Vagina (tissue), 2 donors: Measurements from ENCODE around the gene PLEK2.

Experiments
- POLR2A ChIP-seq, 2 donors: fragments of 450-650 bp; IDR thresholded peaks; one replicate each; pipeline ENCODE4 v1.6.1; 2017; ENCODE audit warnings: antibody characterized with exemption in 2 of 2, mild to moderate bottlenecking in 2 of 2, moderate library complexity in 2 of 2
- POLR2AphosphoS5 ChIP-seq, 2 donors: sonication (generic); formaldehyde crosslinking; IDR thresholded peaks; one replicate each; pipeline ENCODE4 v1.9.0; 2017; ENCODE audit warnings: antibody characterized with exemption in 2 of 2, mild to moderate bottlenecking in 2 of 2, low read depth in 1 of 2; ENCODE audit not compliant: insufficient read depth in 1 of 2
- TF ChIP-seq, protein P1 (sequence below), 3 experiments: fragments of 450-650 bp in 2 of 3; fragments of 200-600 bp in 1 of 3; sonication (generic) in 1 of 3; IDR thresholded peaks; one replicate each; pipeline ENCODE4 v1.5.1; 2017 to 2019; ENCODE audit warnings: antibody characterized with exemption in 3 of 3, mild to moderate bottlenecking in 2 of 3, moderate library complexity in 2 of 3

DNA sequence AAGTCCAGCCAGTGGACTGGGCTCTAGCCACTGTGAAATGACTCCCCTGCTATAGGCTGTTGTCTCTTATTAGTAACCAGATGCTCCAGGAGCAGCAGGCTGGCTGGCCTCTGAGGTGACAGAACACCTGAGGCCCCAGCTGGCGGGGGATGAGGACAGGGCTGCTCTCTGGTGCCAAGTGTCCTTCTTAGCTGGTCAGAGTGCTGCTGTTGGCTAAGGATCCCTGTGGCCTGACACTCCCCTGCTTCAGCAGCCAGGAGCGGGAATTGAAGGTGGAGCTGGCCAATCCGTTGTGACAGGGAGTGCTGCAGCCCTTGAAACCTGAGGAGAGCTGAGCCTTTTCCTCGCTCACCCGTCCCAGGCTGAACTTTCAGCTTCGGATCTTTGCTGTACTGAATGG lies 45.8 kb upstream of the PLEK2 start:
- TF ChIP-seq, protein P1, sequence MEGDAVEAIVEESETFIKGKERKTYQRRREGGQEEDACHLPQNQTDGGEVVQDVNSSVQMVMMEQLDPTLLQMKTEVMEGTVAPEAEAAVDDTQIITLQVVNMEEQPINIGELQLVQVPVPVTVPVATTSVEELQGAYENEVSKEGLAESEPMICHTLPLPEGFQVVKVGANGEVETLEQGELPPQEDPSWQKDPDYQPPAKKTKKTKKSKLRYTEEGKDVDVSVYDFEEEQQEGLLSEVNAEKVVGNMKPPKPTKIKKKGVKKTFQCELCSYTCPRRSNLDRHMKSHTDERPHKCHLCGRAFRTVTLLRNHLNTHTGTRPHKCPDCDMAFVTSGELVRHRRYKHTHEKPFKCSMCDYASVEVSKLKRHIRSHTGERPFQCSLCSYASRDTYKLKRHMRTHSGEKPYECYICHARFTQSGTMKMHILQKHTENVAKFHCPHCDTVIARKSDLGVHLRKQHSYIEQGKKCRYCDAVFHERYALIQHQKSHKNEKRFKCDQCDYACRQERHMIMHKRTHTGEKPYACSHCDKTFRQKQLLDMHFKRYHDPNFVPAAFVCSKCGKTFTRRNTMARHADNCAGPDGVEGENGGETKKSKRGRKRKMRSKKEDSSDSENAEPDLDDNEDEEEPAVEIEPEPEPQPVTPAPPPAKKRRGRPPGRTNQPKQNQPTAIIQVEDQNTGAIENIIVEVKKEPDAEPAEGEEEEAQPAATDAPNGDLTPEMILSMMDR (IDR thresholded peaks at IDR 0.05) = no peak
- no peak for TF ChIP-seq POLR2AphosphoS5 (IDR thresholded peaks at IDR 0.05; ENCODE audit: insufficient read depth in 1 of 2, low read depth in 1 of 2)
- no peak for TF ChIP-seq POLR2A (IDR thresholded peaks at IDR 0.05)
